ENCODE results near the gene ABCC11. TPM values are rescaled to one million over a fixed set of nuclear protein-coding genes. Genes with fewer than 3 reads are reported as not detected.

Gene ABCC11
- total RNA-seq: under 1 TPM in 1 of 4 donors, not detected in 3; 0.13 TPM

DNA sequence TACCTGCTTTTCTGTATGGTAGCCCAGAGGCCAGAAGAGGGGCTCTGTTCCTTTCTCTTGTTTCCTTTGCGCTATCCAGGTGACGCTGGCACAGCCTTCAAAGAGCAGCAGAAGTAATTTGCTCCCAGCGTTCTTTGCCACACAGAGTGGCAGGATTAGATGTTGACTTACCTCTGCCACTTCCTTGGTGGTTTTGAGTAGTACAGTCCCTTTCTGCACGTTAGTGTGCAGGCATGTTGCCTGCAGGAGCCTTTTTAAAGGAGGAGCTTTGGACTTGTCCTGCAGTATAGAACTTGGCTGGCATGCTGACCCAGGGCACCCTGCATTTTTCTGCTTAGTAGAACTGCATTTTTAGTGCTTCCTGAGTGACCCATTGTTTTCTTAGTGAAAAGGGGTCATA, at the start of gene ABCC11:
TSS of gene ABCC11 (minus strand) at position 229 of the 400 bp plus-strand sequence. CDS start 15,618 bp downstream, outside the sequence.
- Histone ChIP-seq H3K9me3 (no peaks in the 10 kb centered on the region), H3K27ac (peak within 1 kb of the TSS in 3 of 4 donors; percentile 80 to 95 (median 93)), H3K27me3 (no peaks in the 10 kb centered on the region), H3K4me3 (peak within 1 kb of the TSS in 1 of 4 donors; percentile 92), H3K36me3 (no peaks in the 10 kb centered on the region), H3K4me1 (peaks cover 34 to 47% of the 10 kb centered on the region in 2 donors)
- in situ Hi-C loops (cut with MboI; ENCODE audit: low sequenced_read_pairs in 4 of 4): loop anchor here in 1 of 4 donors (25.0 kb wide), 1 partner anchor 290 kb away; no protein-coding TSS in a partner anchor
- ATAC-seq (no peak), DNase-seq (no peak)
- intact Hi-C loops (cut with DNase I; ENCODE audit: low total_unique reads): loop anchor here (10.0 kb wide), 2 partner anchors 287 to 1323 kb away; no protein-coding TSS in a partner anchor
- no peak for TF ChIP-seq POLR2A (IDR thresholded peaks at IDR 0.05)
- no peak for TF ChIP-seq CTCF (IDR thresholded peaks at IDR 0.05 in 4 of 5, conservative IDR thresholded peaks at IDR 0.05 in 1 of 5)

DNA sequence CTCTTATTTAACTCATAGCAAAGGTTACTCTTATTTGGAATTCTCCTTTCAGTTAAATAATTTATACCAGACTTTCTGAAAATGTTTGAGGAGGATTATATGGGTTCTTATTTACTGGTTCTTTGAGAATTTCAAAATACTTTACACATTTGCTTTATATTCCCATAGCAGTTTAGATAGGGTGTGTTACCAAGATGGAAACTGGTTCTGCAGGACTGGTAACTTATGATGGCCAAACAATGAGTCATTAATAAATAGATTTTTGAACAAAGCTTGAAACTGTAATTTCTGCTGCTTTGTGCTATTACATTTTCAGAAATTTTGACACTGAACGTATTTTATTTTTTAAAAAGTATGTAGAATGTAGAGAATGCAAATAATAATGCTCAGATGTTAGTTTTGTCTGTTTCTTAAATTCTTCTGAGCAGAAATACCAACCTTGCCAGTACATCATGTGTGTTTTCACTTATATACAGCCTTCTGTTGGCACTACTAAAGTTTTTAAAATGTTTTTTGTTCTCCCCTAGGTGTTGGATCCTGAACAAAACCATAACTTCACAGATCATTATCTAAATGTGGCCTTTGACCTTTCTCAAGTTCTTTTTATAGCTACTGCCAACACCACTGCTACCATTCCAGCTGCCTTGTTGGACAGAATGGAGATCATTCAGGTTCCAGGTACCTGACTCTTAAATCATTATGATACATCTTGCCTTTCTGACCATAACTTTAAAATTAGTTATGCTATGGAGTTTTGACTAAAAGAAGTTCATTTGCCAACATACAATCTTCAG, 48.3 kb upstream of the ABCC11 start:
- no peak for ATAC-seq
- DNase-seq: no peak
- H3K9me3 ChIP-seq: no peaks in the 10 kb centered on the region
- in situ Hi-C loops (cut with MboI; ENCODE audit: low sequenced_read_pairs in 4 of 4) (no loop called here), intact Hi-C loops (cut with DNase I; ENCODE audit: low total_unique reads) (no loop called here)
- peaks cover 0 to 9% of the 10 kb centered on the region in 2 donors for H3K4me1 ChIP-seq
- H3K4me3 ChIP-seq: no peak overlapping the region
- no peak overlapping the region for H3K27ac ChIP-seq
- H3K27me3 ChIP-seq: no peaks in the 10 kb centered on the region
- no peak for TF ChIP-seq CTCF (IDR thresholded peaks at IDR 0.05 in 4 of 5, conservative IDR thresholded peaks at IDR 0.05 in 1 of 5)
- TF ChIP-seq POLR2A (IDR thresholded peaks at IDR 0.05): no peak
- peaks cover 0 to 20% of the 10 kb centered on the region in 2 donors for H3K36me3 ChIP-seq

DNA sequence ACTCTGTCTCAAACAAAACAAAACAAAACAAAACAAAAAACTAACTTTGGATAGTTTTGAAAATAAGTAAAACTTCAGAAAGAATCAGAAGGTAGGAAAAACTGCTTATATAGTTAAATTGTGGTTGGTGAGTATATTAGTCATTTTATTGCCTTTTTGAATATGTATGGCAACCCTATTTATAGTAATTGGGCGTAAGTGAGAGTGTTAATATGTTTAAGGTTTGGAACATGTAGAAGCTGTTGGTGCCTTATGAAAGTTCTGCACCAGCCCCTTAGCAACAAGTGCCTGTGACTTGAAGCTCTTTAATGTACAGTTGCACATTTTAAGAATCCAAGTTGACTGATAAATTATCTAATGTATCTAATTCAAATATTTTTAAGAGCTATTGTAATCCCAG, 47.4 kb upstream of the ABCC11 start:
- ATAC-seq (no peak), DNase-seq (no peak)
- H3K4me1 ChIP-seq: peaks cover 0 to 9% of the 10 kb centered on the region in 2 donors
- TF ChIP-seq CTCF (IDR thresholded peaks at IDR 0.05 in 4 of 5, conservative IDR thresholded peaks at IDR 0.05 in 1 of 5) (no peak), POLR2A (IDR thresholded peaks at IDR 0.05) (no peak)
- H3K4me3 ChIP-seq: no peak overlapping the region
- H3K27me3 ChIP-seq: no peaks in the 10 kb centered on the region
- no peak overlapping the region for H3K27ac ChIP-seq
- peaks cover 0 to 16% of the 10 kb centered on the region in 2 donors for H3K36me3 ChIP-seq
- H3K9me3 ChIP-seq: no peaks in the 10 kb centered on the region
- in situ Hi-C loops (cut with MboI; ENCODE audit: low sequenced_read_pairs in 4 of 4): no loop called here
- intact Hi-C loops (cut with DNase I; ENCODE audit: low total_unique reads): no loop called here

- Histone ChIP-seq H3K36me3 (peaks cover 0 to 14% of the 10 kb centered on the region in 2 donors), H3K4me3 (no peak overlapping the region), H3K9me3 (no peaks in the 10 kb centered on the region), H3K27ac (no peak overlapping the region), H3K27me3 (no peaks in the 10 kb centered on the region), H3K4me1 (peaks cover 0 to 9% of the 10 kb centered on the region in 2 donors)
- TF ChIP-seq POLR2A (IDR thresholded peaks at IDR 0.05) (no peak), CTCF (IDR thresholded peaks at IDR 0.05 in 4 of 5, conservative IDR thresholded peaks at IDR 0.05 in 1 of 5) (no peak)
- intact Hi-C loops (cut with DNase I; ENCODE audit: low total_unique reads) (no loop called here), in situ Hi-C loops (cut with MboI; ENCODE audit: low sequenced_read_pairs in 4 of 4) (no loop called here)
- DNase-seq (no peak), ATAC-seq (no peak)
Measured at GRCh38 chr16:48292452-48292851, 45.1 kb upstream of the ABCC11 start.

Data from gastrocnemius medialis (tissue), 4 donors.